Muscle layer of duodenum (tissue), 2 donors: ENCODE results near the gene GPRC5C.

Experiments
- H3K27ac ChIP-seq: one replicate; pipeline ENCODE4 v1.7.0; 2013; ENCODE audit warnings: mild to moderate bottlenecking, low read length
- H3K27me3 ChIP-seq: one replicate; pipeline ENCODE4 v1.7.0; 2013; ENCODE audit warnings: low read depth, mild to moderate bottlenecking, control low read depth, low read length
- H3K36me3 ChIP-seq, 2 donors: one replicate each; pipeline ENCODE4 v1.7.0; 2013; ENCODE audit warnings: low read length in 2 of 2, control low read depth in 1 of 2, mild to moderate bottlenecking in 1 of 2; ENCODE audit not compliant: insufficient read depth in 2 of 2, control insufficient read depth in 1 of 2
- H3K4me1 ChIP-seq, 2 donors: one replicate each; pipeline ENCODE4 v1.7.0; 2013; ENCODE audit warnings: low read length in 2 of 2, mild to moderate bottlenecking in 2 of 2, control low read depth in 1 of 2, moderate library complexity in 1 of 2; ENCODE audit not compliant: insufficient read depth in 2 of 2, control insufficient read depth in 1 of 2
- H3K4me3 ChIP-seq, 2 donors: one replicate each; pipeline ENCODE4 v1.7.0; 2013; ENCODE audit warnings: low read length in 2 of 2, low read depth in 1 of 2, mild to moderate bottlenecking in 1 of 2
- H3K9me3 ChIP-seq, 2 donors: one replicate each; pipeline ENCODE4 v1.7.0; 2013; ENCODE audit warnings: low read length in 2 of 2, control low read depth in 1 of 2, mild to moderate bottlenecking in 1 of 2; ENCODE audit not compliant: control insufficient read depth in 1 of 2
- donor health status: healthy.

The GPRC5C gene

DNA sequence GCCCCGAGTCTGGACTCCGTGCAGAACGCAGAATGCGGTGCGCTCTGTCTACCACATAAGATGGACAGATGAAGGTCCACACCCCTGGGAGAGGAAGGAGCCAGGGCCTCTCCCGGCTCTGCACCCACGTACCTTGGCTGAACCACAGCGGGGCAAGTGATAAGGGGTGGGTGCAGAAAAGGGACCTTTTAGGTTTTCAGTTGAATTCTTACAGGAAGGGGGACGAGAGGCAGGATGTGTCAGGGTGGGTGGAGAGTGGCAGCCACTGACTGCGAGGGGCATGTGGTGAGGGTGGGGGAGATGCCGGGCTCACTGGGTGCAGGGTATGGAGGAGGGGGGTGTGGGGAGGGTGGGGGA, 34.9 kb downstream of the GPRC5C start:
- no peaks in the 10 kb centered on the region for H3K4me1 ChIP-seq
- no peaks in the 10 kb centered on the region for H3K27me3 ChIP-seq
- H3K36me3 ChIP-seq = no peaks in the 10 kb centered on the region
- peak overlapping the region; percentile 55 to 56 for H3K4me3 ChIP-seq
- no peaks in the 10 kb centered on the region for H3K9me3 ChIP-seq
- peak overlapping the region; percentile 39 for H3K27ac ChIP-seq

DNA sequence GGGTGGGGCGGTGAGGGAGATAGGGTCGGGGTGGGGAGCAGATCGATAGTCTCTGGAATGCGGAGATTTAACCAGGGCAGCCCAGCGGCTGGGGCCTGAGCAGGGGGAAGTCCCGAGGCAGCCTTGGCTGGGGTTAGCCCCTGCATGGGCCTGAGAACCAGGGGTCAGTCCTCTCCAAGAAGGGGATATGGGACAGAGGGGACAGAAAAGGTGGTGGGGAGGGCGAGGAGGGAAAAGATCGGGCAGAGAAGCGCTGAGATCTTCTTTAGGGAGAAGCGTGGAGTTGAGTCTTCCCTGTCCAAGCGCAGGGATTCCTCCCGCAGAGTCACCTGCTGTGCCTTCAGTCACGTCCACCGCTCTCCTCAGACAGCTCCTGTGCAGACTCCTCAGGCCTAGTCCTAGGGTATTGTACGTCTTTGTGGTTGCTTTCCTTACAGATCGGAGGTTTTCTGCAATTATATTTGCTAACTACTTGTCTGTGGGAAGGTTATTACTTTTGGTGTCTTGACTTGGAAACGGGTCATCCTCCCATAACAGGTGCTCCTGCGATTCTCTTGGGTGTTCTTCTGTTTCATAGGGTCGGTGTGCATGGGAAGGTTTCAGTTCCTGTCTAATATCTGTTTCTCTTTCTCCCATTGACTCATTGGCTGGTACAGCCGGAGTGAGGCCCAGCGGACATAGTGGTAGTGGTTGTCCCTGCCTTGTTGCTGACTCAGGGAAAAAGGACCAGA, 35.5 kb downstream of the GPRC5C start:
- Histone ChIP-seq H3K27ac (peak overlapping the region; percentile 69), H3K9me3 (no peaks in the 10 kb centered on the region), H3K4me1 (no peaks in the 10 kb centered on the region), H3K4me3 (peak overlapping the region; percentile 29 to 40), H3K36me3 (no peaks in the 10 kb centered on the region), H3K27me3 (no peaks in the 10 kb centered on the region)

DNA sequence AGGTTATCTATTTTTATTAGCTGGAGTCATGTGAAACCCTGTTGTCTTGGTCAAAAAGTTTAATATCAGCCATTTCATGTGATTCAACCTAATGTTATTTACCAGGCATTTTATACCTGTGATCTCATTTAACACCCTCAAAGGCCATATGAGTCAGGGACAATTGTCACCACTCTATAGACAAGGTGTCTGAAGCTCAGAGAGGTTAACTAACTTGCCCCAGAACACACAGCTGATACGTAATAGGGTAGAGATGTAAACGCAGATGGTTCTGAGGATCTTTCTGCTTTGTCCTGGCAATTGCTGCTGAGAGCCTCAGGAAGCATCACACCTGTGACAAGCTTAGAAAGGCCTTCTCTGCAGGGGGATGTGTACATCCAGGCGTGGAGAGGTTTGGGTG, 39.5 kb downstream of the GPRC5C start:
- Histone ChIP-seq H3K4me3 (no peak overlapping the region), H3K27ac (no peak overlapping the region), H3K27me3 (no peaks in the 10 kb centered on the region), H3K36me3 (no peaks in the 10 kb centered on the region), H3K9me3 (peaks cover 5% of the 10 kb centered on the region in 2 donors), H3K4me1 (no peaks in the 10 kb centered on the region)

DNA sequence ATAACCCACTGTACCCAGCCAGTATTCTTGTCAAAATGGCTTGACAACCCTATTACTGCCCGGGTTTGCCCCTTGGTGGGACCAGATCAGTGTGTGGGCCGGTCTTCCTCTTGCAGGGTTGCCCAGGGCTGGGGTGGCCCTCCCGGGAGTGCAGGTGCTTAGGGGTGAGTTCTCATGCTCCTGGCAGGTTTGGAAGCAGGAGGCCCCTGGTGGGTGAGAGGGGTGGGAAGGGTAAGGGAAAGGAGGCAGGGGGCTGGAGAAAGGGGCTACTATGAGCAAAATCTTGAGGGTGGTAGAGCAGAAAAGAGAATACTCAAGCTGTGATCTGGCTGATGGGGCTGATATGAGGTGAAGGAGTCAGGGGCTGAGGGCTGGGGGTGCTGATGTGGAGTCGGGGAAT, 41.0 kb downstream of the GPRC5C start:
- no peak overlapping the region for H3K27ac ChIP-seq
- no peaks in the 10 kb centered on the region for H3K36me3 ChIP-seq
- H3K27me3 ChIP-seq = no peaks in the 10 kb centered on the region
- H3K4me3 ChIP-seq = no peak overlapping the region
- H3K9me3 ChIP-seq = peaks cover 5% of the 10 kb centered on the region in 2 donors
- H3K4me1 ChIP-seq = no peaks in the 10 kb centered on the region

DNA sequence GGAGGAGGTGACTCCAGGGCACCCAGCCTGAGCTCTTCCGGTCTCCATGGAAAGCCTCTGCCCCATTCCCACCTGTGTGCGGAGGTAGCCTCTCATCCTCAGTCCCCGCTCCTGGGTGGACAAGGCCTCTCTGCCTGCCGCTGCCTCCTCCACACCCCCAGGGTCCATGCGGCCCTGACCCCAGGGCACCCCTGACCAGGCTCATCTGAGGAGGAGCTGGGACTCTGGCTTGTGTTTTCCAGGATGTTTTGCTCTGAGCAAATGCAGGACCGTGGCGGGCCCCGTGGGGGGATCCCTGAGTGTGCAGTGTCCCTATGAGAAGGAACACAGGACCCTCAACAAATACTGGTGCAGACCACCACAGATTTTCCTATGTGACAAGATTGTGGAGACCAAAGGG, 41.4 kb downstream of the GPRC5C start:
- H3K4me3 ChIP-seq = no peak overlapping the region
- H3K27ac ChIP-seq = no peak overlapping the region
- H3K27me3 ChIP-seq = no peaks in the 10 kb centered on the region
- H3K9me3 ChIP-seq = peaks cover 5% of the 10 kb centered on the region in 2 donors
- H3K4me1 ChIP-seq = no peaks in the 10 kb centered on the region
- H3K36me3 ChIP-seq = no peaks in the 10 kb centered on the region

DNA sequence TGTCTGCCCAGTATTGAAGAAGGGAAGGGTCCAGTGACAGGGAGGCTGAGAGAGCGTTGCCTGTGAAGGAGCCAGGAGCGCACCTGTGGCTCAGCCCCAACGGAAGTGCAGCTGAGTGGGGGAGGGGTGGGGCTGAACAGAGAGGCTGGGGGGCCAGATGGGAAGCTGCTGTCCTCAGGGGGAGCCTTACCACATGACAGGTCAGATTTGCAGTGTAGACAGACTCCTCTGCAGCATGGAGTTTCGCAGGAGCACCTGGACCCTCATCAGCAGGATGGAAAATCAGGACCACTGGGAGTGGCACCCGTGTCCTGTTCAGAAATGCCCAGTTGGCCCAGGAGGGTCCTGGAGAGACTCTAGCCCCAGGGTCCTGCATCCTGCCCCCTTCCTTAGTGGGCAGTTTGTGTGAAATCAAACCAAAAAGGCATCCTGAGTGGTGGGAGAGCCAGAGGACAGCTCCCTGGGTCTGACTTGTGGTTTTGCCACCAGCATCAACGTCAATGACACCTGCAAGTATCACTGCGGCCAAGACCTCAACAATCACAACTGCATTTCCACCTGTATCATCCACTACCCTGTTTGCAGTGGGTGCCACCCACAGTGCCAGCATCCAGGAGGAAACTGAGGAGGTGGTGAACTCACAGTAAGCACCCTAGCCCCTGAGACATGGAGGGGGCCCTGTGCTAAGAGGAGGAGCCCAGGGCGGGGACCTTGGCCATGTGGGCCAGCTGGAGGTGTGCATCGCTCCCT, 42.3 kb downstream of the GPRC5C start:
- H3K27ac ChIP-seq = no peak overlapping the region

DNA sequence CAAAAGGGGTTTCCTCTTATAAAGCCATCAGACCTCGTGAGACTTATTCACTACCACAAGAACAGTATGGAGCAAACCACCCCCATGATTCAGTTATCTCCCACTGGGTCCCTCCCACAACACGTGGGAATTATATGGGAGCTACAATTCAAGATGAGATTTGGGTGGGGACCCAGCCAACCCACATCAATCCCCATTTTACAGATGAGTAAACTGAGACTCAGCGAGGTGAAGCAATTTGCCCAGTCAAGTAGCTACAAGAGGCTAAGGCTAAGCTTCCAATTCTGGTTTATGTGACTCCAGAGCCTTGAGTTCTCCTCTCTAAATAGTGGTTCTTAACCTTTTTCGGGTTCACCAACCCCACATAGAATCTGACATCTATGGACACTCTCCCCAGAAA, 43.3 kb downstream of the GPRC5C start:
- Histone ChIP-seq H3K27me3 (no peaks in the 10 kb centered on the region), H3K4me3 (no peak overlapping the region), H3K36me3 (no peaks in the 10 kb centered on the region), H3K4me1 (peaks cover 0 to 5% of the 10 kb centered on the region in 2 donors), H3K27ac (no peak overlapping the region), H3K9me3 (peaks cover 5% of the 10 kb centered on the region in 2 donors)

More for the DNA sequence above, 42.3 kb downstream of the GPRC5C start:
- H3K36me3 ChIP-seq = no peaks in the 10 kb centered on the region
- peaks cover 5% of the 10 kb centered on the region in 2 donors for H3K9me3 ChIP-seq
- H3K4me3 ChIP-seq = no peak overlapping the region
- peaks cover 0 to 3% of the 10 kb centered on the region in 2 donors for H3K4me1 ChIP-seq
- H3K27me3 ChIP-seq = no peaks in the 10 kb centered on the region

DNA sequence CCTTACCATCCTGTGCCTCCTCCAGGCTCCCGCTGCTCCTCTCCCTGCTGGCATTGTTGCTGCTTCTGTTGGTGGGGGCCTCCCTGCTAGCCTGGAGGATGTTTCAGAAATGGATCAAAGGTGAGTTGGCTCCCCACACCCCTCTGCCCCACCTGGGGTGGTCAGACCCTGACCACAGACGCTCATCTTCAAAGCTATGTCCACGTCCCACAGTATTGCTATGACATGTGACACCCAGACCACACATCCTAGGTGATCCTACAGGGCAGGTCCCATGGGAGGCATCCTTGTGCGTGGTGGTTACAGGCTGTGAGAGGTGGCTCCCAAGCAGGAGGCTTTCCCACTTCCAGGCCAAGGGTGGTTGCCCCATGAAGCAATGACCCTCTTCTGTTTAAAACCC, 45.5 kb downstream of the GPRC5C start:
- Histone ChIP-seq H3K36me3 (no peaks in the 10 kb centered on the region), H3K27ac (no peak overlapping the region), H3K4me3 (no peak overlapping the region), H3K27me3 (no peaks in the 10 kb centered on the region), H3K9me3 (peaks cover 5% of the 10 kb centered on the region in 2 donors), H3K4me1 (peaks cover 0 to 5% of the 10 kb centered on the region in 2 donors)

DNA sequence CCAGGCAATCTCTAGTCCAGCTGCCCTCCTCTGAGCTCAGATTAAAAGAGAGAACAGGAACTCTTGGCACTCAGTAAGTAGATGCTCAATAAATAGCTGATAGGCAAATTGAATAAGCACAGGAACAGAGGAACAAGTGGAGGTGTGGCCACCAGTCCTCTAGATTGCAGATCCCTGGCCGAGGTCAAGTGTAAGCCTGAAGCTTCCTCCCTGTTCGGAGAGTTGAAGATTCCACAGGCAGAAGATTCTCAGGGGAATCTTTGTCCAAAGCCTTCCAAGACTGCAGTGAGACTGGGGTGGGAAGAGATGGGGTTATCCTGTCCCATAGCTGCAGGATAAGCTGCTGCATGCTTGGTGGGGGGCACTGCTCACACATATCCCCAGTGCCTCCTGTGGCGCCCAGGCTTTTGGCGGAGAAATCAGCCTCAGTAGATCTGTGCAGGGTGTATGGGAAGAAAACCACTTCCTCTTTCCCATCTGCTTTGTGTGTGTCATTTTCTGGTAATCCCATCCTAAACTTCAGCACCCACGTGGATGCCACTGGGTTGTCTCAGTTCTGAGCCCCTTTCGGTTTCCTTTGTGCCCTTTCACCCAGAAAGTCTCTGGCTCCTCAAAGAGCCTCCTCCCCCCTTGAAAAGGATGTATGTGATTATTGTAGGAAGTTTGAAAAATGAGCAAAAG, 46.7 kb downstream of the GPRC5C start:
- H3K4me1 ChIP-seq = peaks cover 0 to 5% of the 10 kb centered on the region in 2 donors
- no peak overlapping the region for H3K27ac ChIP-seq
- no peaks in the 10 kb centered on the region for H3K27me3 ChIP-seq
- H3K9me3 ChIP-seq = peaks cover 5% of the 10 kb centered on the region in 2 donors
- no peaks in the 10 kb centered on the region for H3K36me3 ChIP-seq
- H3K4me3 ChIP-seq = no peak overlapping the region

DNA sequence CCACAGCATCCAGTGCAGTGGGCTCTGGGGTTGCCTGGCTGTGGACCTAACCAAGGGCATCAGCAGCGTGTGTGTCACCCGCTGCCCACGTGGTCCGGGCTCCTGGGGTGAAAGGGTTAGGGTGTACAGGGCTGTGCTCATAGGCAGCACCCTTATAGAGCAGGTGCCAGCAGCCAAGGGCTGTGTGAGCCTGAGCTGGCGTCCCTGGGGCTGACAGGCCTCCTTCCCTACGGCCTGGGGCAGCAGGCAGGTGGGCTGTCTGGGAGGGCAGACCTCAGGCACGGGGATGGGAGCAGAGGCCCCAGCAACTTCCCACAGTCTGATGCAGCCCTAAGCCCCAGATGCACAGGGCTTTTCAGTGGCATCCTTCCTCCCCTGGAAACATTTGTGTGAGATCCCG, 48.4 kb downstream of the GPRC5C start:
- Histone ChIP-seq H3K4me3 (no peak overlapping the region), H3K36me3 (no peaks in the 10 kb centered on the region), H3K27ac (no peak overlapping the region), H3K9me3 (peaks cover 4 to 5% of the 10 kb centered on the region in 2 donors), H3K27me3 (no peaks in the 10 kb centered on the region), H3K4me1 (peaks cover 0 to 5% of the 10 kb centered on the region in 2 donors)

DNA sequence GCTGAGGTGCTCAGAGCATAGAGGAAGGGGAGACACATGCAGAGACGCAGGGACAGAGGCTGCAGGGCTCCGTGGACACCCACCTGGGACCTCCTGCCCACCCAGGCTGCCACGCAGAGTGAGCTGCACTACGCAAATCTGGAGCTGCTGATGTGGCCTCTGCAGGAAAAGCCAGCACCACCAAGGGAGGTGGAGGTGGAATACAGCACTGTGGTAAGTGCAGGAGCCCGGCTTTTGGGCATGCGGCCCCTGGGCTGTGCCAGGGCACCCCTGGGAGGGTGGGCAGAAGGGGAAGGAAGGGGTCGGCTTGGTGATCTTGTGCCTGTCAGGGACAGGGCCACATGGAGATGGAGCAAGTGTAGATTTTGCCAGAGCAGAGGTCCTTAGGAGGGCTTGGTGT, 49.7 kb downstream of the GPRC5C start:
- no peaks in the 10 kb centered on the region for H3K27me3 ChIP-seq
- no peak overlapping the region for H3K27ac ChIP-seq

More for the DNA sequence above, 49.7 kb downstream of the GPRC5C start:
- Histone ChIP-seq H3K9me3 (no peaks in the 10 kb centered on the region), H3K36me3 (no peaks in the 10 kb centered on the region), H3K4me1 (peaks cover 0 to 5% of the 10 kb centered on the region in 2 donors), H3K4me3 (no peak overlapping the region)
